Activated CD8-positive, alpha-beta memory T cell treated with anti-CD3 and anti-CD28 coated beads, Interleukin-2, amount 10 ng/mL, durations not matched to agents 7 days and 5 days (primary cell): Measurements from ENCODE around the gene LCNL1. TPM values are rescaled to one million over a fixed set of nuclear protein-coding genes. Genes with fewer than 3 reads are reported as not detected.

Source experiments
- ATAC-seq: fragments of 150-1000 bp; cut with Tn5 transposase; one replicate; pipeline ENCODE4 v1.10.0; 2021; ENCODE audit warnings: moderate library complexity
- CTCF ChIA-PET: fragments of 350-600 bp; sonication (Branson Sonifier 250); formaldehyde crosslinking; loops from one replicate; lab custom pipeline; 2021; ENCODE audit warnings: antibody characterized with exemption; lab: Charles Lee
- DNase-seq: peaks from one replicate; pipeline ENCODE4 v3.0.0-alpha.2; 2020
- H3K27ac Mint-ChIP-seq: one replicate; pipeline ENCODE4 v1.8.0; 2021; ENCODE audit warnings: mild to moderate bottlenecking, mixed read lengths
- H3K27me3 Mint-ChIP-seq: one replicate; pipeline ENCODE4 v1.8.0; 2021; ENCODE audit warnings: mixed read lengths
- H3K36me3 Mint-ChIP-seq: one replicate; pipeline ENCODE4 v1.8.0; 2021; ENCODE audit warnings: mild to moderate bottlenecking, mixed read lengths
- H3K4me1 Mint-ChIP-seq: one replicate; pipeline ENCODE4 v1.8.0; 2021; ENCODE audit warnings: mixed read lengths
- H3K4me3 Mint-ChIP-seq: one replicate; pipeline ENCODE4 v1.8.0; 2021; ENCODE audit warnings: mild to moderate bottlenecking, moderate library complexity, mixed read lengths
- H3K9me3 Mint-ChIP-seq: one replicate; pipeline ENCODE4 v1.8.0; 2022; ENCODE audit warnings: low read depth, mixed read lengths
- total RNA-seq, 2 experiments: library from RNA; stranded (reverse); gene quantifications; one replicate each; pipeline ENCODE4 v1.2.3, GENCODE V29; 2021

Gene LCNL1
- under 1 TPM in 1 of 2 experiments, not detected in 1; 0.09 TPM for total RNA-seq

DNA sequence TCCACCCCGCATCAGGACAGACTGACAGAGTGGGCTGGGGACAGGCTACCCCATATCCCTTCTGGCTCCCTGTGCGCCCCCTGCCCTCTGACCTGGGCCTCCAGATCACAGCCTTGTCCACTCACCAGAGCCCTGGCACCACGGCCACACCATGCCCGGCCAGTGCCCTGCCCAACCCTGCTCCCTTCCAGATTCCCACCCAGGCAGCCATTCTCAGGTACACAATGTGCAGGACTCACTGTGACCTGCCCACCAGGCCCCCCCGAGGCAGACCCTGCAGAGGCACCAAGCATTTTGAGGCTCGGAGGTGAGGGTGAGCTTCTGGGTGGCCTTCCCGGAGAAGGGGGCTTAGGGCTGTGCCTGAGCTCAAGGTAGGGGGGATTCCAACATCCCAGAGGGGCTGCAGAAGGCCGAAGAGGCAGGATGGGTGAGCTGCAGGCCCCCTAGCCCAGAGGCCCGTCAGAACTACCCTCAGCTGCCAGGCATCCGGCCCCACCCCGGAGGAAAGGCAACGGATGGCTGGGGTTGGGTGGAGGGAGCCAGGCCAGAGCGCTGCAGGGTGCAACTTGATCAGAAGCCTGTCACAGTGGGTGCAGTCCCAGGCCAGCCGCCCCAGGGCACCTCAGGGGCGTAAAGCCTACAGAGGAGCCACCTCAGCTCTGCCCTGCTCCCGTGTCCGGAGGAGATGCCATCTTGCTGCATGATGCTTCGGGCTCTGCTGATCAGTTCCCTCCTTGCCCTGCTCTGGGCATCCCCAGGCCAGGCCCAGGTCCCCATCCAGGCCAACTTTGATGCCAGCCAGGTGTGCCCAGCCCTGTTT lies at the start of gene LCNL1:
Gene LCNL1, plus strand, starts transcription at position 762 of the 820 bp plus-strand sequence. CDS start 594 bp downstream, outside the sequence.
- Mint-ChIP-seq H3K9me3 (no peaks in the 10 kb centered on the region), H3K4me3 (no peak within 1 kb of the TSS), H3K36me3 (no peaks in the 10 kb centered on the region), H3K27ac (no peak within 1 kb of the TSS), H3K27me3 (peaks cover 19% of the 10 kb centered on the region), H3K4me1 (peaks cover 1% of the 10 kb centered on the region)
- ATAC-seq (no peak), DNase-seq (no peak)
- CTCF ChIA-PET, result interaction anchor here (0.6 to 1.5 kb wide), 4 partner anchors 10 to 85 kb away, joined by 3 to 6 read pairs (median 4); partner anchors contain the start of genes CLIC3 and PAXX

DNA sequence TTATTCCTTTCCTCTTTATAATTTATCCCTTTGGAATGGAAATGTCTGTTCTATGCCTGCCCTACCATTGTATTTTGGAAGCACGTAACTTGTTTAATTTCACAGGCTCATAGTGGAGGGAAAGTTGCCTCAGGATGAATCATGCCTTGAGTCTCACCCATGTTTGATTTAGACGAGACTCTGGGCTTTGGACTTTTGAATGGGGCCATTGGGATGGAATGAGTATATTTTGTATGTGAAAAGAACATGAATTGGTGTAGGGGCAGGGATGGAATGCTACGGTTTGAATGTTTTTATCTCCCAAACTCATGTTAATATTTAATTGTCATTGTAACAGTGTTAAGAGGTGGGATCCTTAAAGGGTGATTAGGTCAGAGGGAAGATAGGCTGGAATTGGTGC lies 48.5 kb upstream of the LCNL1 start:
- H3K4me3 Mint-ChIP-seq, result no peak overlapping the region
- no peak overlapping the region for H3K27ac Mint-ChIP-seq
- CTCF ChIA-PET, result no interaction called here
- ATAC-seq, result no peak
- H3K36me3 Mint-ChIP-seq, result peaks cover 32% of the 10 kb centered on the region
- H3K27me3 Mint-ChIP-seq, result no peaks in the 10 kb centered on the region
- H3K4me1 Mint-ChIP-seq, result peaks cover 7% of the 10 kb centered on the region
- H3K9me3 Mint-ChIP-seq, result no peaks in the 10 kb centered on the region
- no peak for DNase-seq

DNA sequence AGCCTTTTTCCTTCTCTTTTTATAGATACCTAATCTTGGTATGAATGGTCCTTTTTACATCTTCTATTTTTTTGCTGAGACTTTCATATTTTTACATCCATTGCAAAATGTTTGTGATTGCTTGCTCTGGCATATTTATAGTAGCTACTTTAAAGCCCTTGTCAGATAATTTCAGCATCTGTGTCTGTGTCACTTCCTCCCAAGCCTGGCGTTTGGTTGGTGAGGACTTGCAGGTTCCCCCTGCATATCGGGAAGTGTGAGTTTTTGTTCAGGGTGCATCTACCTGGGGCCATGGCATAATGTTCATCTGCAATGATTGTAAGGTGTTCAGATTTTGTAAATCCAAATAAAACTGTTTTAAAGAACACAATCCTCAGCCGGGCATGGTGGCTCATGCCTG lies 47.1 kb upstream of the LCNL1 start:
- CTCF ChIA-PET, result no interaction called here
- DNase-seq, result no peak
- peaks cover 7% of the 10 kb centered on the region for H3K4me1 Mint-ChIP-seq
- H3K27me3 Mint-ChIP-seq, result no peaks in the 10 kb centered on the region
- no peak overlapping the region for H3K4me3 Mint-ChIP-seq
- no peaks in the 10 kb centered on the region for H3K9me3 Mint-ChIP-seq
- no peak for ATAC-seq
- H3K36me3 Mint-ChIP-seq, result peaks cover 32% of the 10 kb centered on the region
- no peak overlapping the region for H3K27ac Mint-ChIP-seq

DNA sequence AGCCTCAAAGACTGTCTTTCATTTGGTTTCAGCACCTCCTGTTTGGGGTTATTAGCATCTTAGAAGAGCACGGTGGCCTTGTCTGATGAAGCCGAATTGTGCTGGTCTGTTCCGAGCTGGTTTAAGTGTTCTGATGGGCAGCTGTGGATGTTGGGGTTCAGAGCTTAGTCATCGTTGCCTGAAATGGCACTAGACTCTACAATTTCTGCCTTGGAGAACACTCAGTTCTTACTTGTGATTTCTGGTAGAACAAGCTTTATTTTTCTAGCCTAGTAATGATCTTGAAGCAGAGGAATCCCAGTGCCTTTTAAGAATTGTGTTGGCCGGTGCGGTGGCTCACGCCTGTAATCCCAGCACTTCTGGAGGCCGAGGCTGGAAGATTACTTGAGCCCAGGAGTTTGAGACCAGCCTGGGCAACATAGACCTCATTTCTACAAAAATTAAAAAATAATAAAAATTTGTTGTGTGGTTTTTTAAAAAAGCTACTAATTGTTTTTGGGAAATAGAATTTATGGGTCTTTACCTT lies 46.1 kb upstream of the LCNL1 start:
- CTCF ChIA-PET, result interaction anchor here (1.2 to 1.5 kb wide), 2 partner anchors 55 to 94 kb away, joined by 3 to 6 read pairs; partner anchors contain the start of gene AJM1
- Mint-ChIP-seq H3K27me3 (no peaks in the 10 kb centered on the region), H3K36me3 (peaks cover 33% of the 10 kb centered on the region), H3K27ac (no peak overlapping the region), H3K4me3 (no peak overlapping the region), H3K9me3 (no peaks in the 10 kb centered on the region), H3K4me1 (peaks cover 6% of the 10 kb centered on the region)
- ATAC-seq (no peak), DNase-seq (no peak)

DNA sequence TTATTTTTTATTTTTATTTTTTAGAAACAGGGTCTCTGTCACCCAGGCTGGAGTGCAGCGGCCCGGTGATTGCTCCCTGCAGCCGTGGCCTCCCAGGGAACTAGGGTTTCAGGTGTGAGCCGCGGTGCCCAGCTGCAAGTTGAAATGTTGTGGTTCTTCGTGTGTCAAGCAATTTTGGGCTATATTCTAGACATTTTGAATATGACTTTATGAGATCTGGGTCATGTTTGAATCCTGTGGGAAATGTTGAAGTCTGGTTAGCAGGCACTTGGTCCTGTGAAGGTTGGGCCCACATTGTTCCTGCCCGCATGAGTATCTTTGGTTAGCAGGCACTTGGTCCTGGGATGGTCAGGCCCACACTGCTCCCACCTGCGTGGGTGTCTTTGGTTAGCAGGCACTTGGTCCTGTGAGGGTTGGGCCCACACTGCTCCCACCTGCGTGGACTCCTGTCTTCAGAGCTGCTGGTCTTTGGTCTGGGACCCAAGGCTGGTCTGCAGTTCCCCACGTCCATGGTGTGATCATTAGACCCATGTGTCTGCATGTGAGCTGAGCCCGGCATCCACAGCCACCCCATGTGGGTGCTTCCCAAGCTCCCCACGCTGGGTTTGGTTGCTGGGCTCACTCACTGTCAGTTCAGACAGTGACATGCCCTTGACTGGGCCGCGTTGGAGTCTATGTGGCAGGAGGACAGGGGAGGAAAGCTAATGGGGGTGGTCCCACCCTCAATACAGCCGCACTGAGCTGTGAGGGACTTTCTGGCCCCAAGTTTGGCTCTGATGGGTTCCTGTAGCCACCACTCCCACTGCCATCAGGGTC lies 45.4 kb upstream of the LCNL1 start:
- CTCF ChIA-PET, result interaction anchor here (0.6 to 1.5 kb wide), 3 partner anchors 56 to 467 kb away, joined by 3 to 6 read pairs (median 3); partner anchors contain the start of gene AJM1
- ATAC-seq (no peak), DNase-seq (no peak)
- H3K4me1 Mint-ChIP-seq, result peaks cover 5% of the 10 kb centered on the region
- no peaks in the 10 kb centered on the region for H3K9me3 Mint-ChIP-seq
- H3K4me3 Mint-ChIP-seq, result no peak overlapping the region
- no peaks in the 10 kb centered on the region for H3K27me3 Mint-ChIP-seq
- no peak overlapping the region for H3K27ac Mint-ChIP-seq
- peaks cover 33% of the 10 kb centered on the region for H3K36me3 Mint-ChIP-seq

DNA sequence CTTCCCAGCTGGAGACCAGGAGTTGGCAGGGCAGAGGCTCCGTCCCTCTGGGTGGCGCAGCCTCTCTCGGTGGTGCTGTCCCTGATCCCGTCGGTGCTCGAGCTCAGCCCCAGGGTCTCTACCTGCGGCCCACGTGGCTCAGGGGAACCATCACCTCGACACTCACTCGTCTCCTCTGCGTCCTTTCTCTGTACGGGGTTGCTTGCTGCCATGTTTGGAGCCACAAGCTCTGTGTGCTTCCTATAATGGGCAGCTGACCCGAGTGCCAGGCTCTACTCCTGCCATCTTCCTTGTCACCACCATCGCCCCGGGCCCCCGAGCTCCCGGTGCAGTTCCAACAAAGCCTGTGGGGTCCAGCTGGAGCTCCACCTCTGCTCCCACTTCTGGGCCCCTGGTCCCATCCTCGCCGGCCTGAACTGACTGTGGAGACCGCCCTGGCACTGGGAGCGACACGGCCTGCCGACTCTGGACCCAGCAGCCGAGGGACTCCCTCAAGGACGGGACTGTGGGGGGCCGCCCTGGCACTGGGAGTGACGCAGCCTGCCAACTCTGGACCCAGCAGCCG lies 43.3 kb upstream of the LCNL1 start:
- Mint-ChIP-seq H3K4me1 (peaks cover 10% of the 10 kb centered on the region), H3K27ac (no peak overlapping the region), H3K27me3 (no peaks in the 10 kb centered on the region), H3K4me3 (no peak overlapping the region), H3K36me3 (peaks cover 25% of the 10 kb centered on the region), H3K9me3 (no peaks in the 10 kb centered on the region)
- ATAC-seq (no peak), DNase-seq (no peak)
- CTCF ChIA-PET, result interaction anchor here (0.9 kb wide), 1 partner anchor 97 kb away, joined by 4 read pairs; the partner anchor contains the start of gene AJM1

DNA sequence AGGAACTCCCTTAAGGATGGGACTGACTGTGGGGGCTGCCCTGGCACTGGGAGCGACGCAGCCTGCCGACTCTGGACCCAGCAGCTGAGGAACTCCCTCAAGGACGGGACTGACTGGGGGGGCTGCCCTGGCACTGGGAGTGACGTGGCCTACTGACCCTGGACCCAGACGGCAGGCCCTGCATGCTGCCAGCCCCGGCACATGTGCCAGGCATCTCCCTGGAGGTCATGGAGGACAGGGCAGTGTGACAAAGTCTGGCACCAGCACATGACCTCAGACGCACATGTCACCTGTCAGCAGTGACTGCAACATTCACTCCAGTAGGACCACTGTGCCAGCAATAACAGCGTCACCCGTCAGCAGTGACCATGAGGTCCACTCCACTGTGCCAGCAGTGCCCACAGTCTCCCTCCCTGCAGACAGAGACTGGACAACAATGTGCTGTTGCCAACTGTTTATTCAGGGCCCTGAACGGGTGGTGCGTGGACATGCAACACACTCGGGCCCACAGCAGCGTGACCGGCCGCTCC lies 42.7 kb upstream of the LCNL1 start:
- Mint-ChIP-seq H3K4me1 (peaks cover 14% of the 10 kb centered on the region), H3K27ac (no peak overlapping the region), H3K36me3 (peaks cover 24% of the 10 kb centered on the region), H3K27me3 (no peaks in the 10 kb centered on the region), H3K9me3 (no peaks in the 10 kb centered on the region), H3K4me3 (no peak overlapping the region)
- CTCF ChIA-PET, result no interaction called here
- ATAC-seq (no peak), DNase-seq (no peak)

DNA sequence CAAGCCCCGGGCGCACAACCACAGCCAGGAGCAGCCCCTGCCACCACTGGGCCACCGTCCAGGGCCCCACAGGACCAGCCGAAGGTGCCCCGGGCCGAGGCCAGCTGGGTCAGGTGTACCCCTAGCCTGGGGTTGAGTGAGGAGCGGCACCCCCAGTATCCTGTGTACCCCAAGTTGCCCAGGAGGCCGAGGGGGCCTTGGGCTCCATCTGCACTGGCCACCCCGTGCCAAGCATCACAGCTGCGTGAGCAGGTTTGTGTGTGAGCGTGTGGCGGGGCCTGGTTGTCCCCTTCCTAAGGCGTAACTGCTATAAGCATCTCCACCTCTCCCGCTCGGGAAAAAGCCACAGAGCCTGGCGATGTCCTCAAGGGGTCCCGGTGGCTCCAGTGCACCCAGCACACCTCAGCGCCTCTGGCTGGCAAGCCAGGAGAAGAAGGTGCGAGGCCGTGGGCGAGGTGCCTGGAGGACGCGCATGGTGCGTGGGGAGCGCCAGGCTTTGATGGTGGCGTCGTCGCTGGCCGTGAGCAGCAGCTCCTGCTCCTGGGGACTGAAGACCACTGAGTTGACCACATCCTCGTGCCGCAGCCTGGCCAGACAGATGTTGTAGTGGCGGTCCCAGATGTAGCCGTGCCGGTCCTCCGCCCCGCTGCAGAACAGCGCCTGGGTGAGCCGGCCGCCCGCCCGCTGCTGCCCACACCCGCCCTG lies 42.1 kb upstream of the LCNL1 start:
- H3K27me3 Mint-ChIP-seq, result no peaks in the 10 kb centered on the region
- CTCF ChIA-PET, result no interaction called here
- ATAC-seq (no peak), DNase-seq (no peak)
- peaks cover 24% of the 10 kb centered on the region for H3K36me3 Mint-ChIP-seq
- peaks cover 17% of the 10 kb centered on the region for H3K4me1 Mint-ChIP-seq
- H3K9me3 Mint-ChIP-seq, result no peaks in the 10 kb centered on the region
- H3K27ac Mint-ChIP-seq, result no peak overlapping the region
- no peak overlapping the region for H3K4me3 Mint-ChIP-seq

DNA sequence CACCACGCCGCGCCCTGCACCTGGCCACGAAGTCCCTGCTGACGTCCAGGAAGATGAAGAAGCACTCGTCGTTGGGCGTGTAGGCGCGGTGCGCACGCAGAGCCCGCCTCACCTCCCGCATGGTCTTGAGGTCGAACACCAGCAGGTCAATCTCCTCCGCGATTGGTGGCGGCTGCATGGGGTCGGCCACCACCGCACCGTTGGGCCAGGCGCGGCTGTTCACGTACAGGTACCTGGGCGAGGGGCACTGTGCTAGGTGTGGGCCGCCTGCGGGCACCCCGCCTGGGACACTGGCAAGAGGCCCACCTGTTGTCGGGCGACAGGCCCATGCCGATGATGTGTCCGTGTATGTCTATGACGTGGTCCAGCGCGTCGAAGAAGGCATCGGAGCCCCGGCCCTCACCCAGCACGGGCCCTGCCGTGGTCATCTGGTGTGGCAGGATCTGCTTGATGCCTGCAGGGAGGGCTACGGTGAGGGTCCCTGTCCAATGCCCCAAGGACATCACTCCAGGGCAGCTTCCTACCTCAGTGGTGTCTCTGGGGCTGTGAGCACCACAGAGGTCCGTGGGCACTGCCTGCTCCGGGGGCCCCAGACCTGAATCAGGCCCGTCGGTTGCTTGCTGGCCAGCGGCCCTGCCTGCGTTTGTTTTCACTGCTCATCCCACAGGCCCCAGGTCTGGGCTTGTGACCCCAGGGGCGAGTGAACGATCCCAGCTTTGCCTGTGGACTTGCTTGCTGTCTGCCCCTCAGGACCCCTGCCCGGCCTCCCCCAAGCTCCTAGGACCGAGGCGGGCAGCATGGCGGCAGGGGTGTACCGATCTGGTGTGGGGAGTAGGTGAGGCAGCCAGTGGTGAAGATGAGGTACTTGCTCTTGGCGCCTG lies 41.3 kb upstream of the LCNL1 start:
- H3K27me3 Mint-ChIP-seq, result no peaks in the 10 kb centered on the region
- H3K36me3 Mint-ChIP-seq, result peaks cover 22% of the 10 kb centered on the region
- CTCF ChIA-PET, result interaction anchor here (1.0 kb wide), 1 partner anchor 93 kb away, joined by 3 read pairs; no protein-coding TSS in a partner anchor
- DNase-seq (no peak), ATAC-seq (no peak)
- no peak overlapping the region for H3K4me3 Mint-ChIP-seq
- H3K9me3 Mint-ChIP-seq, result no peaks in the 10 kb centered on the region
- H3K4me1 Mint-ChIP-seq, result peaks cover 17% of the 10 kb centered on the region
- H3K27ac Mint-ChIP-seq, result no peak overlapping the region

DNA sequence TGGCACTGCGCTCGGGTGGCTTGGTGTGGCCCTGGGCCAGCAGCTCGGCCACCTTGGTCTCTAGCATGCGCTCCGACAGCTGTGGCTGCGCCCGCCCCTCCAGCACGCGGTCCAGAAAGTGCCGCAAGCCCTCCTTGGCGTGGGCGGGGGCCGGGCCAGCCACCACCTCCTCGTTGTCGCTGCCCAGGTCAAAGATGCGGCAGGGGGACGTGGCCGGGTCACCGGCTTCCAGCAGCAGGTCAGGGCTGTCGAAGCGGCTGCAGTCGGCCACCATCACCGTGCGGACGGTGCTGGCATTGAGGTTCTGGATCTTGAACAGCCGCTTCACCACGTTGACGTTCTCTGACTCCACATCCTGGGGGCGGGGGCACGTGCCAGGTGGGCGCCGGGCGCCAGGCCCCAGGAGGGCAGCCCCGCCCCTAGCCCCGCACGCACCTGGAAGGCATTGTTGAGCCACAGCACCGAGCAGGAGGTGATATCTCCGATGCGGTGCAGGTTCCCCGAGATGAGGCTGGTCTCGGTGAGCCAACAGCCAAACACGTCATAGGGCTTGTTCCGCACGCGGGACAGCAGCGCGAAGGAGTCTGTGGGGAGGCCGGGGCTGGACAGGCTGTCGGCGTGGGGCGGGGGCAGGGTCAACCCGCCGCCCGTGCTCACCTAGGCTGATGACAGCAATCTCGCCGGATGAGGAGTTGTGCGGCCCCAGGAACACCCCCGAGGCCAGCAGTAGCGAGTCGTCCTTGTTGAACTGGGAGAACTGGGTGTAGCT lies 40.5 kb upstream of the LCNL1 start:
- no peak for ATAC-seq
- H3K9me3 Mint-ChIP-seq, result no peaks in the 10 kb centered on the region
- H3K36me3 Mint-ChIP-seq, result peaks cover 20% of the 10 kb centered on the region
- CTCF ChIA-PET, result interaction anchor here (1.0 kb wide), 1 partner anchor 93 kb away, joined by 3 read pairs; no protein-coding TSS in a partner anchor
- peak overlapping the region; percentile 79 for H3K4me3 Mint-ChIP-seq
- peaks cover 17% of the 10 kb centered on the region for H3K4me1 Mint-ChIP-seq
- no peak overlapping the region for H3K27ac Mint-ChIP-seq
- no peaks in the 10 kb centered on the region for H3K27me3 Mint-ChIP-seq
- no peak for DNase-seq

DNA sequence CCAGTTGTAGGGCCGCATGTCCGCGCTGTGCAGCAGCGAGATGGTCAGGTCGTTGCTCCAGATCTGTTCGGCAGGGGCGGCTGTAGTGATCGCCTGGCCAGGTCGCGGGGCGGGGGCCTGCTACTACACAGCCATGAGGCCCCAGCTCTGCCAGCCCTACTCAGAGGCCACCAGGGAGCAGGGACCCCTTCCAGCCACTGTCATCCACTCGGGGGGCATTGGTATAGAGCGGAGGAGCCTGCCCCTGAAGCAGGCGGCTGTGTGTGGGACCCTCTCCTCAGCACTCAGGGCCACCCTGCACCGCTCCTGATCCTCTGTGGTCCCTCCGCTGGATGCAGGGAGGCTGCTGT lies 39.9 kb upstream of the LCNL1 start:
- Mint-ChIP-seq H3K4me3 (peak overlapping the region; percentile 79), H3K9me3 (no peaks in the 10 kb centered on the region), H3K4me1 (peaks cover 17% of the 10 kb centered on the region), H3K27ac (no peak overlapping the region), H3K27me3 (no peaks in the 10 kb centered on the region), H3K36me3 (peaks cover 19% of the 10 kb centered on the region)
- DNase-seq (no peak), ATAC-seq (no peak)
- CTCF ChIA-PET, result interaction anchor here (1.0 to 7.3 kb wide), 5 partner anchors 23 to 99 kb away, joined by 3 to 183 read pairs (median 6); partner anchors contain the start of genes AJM1 and FUT7
